Keratinocyte (primary cell): Measurements from ENCODE around the gene ID2.

Source experiments
- CTCF ChIP-seq, 3 experiments: IDR thresholded peaks in 1 of 3; conservative IDR thresholded peaks in 1 of 3; optimal IDR thresholded peaks in 1 of 3; 2 replicates in 2 of 3; 3 replicates in 1 of 3; pipeline versions ENCODE3 to v1.5.1; 2011; ENCODE audit warnings: low read length in 3 of 3, mild to moderate bottlenecking in 3 of 3, moderate library complexity in 2 of 3, control low read depth in 1 of 3, inconsistent platforms in 1 of 3; ENCODE audit not compliant: insufficient read depth in 2 of 3; ENCODE audit errors: extremely low read depth in 1 of 3
- EZH2 ChIP-seq: IDR thresholded peaks from one replicate; pipeline ENCODE4 v1.6.1; 2012; ENCODE audit warnings: inconsistent platforms, mild to moderate bottlenecking, low read length, moderate library complexity

- no peak for TF ChIP-seq CTCF (optimal IDR thresholded peaks at IDR 0.05 in 1 of 3, IDR thresholded peaks at IDR 0.05 in 1 of 3, conservative IDR thresholded peaks at IDR 0.05 in 1 of 3; ENCODE audit: extremely low read depth in 1 of 3, insufficient read depth in 2 of 3, low read length in 3 of 3)
- TF ChIP-seq EZH2: no peak
These were observed 31.6 kb upstream of the ID2 start for GRCh38 chr2:8650256-8650655.
